Measurements from ENCODE around the gene PTP4A2. TPM values are rescaled to one million over a fixed set of nuclear protein-coding genes. Genes with fewer than 3 reads are reported as not detected.
"Not testable (repeated sequence)": the region's sequence is repeated elsewhere in the genome, so short reads cannot be mapped to it uniquely, and the experiment has no call there.

Gene PTP4A2
- total RNA-seq, 2 experiments from 2014 or later: 342 to 357 TPM

- Mint-ChIP-seq H3K27ac (peak overlapping the region; percentile 83), H3K9me3 (no peaks in the 10 kb centered on the region), H3K4me1 (peaks cover 53% of the 10 kb centered on the region), H3K4me3 (peak overlapping the region; percentile 11), H3K27me3 (no peaks in the 10 kb centered on the region), H3K36me3 (no peaks in the 10 kb centered on the region)
- DNase-seq: peak; percentile 66
Measured at GRCh38 chr1:31957701-31958674, 19.8 kb upstream of the PTP4A2 start.

GRCh38 chr1:31955917-31956736 lies 18.0 kb upstream of the PTP4A2 start:
- Mint-ChIP-seq H3K4me3 (peak overlapping the region; percentile 57), H3K27me3 (no peaks in the 10 kb centered on the region), H3K9me3 (no peaks in the 10 kb centered on the region), H3K27ac (peak overlapping the region; percentile 83), H3K4me1 (peaks cover 52% of the 10 kb centered on the region), H3K36me3 (no peaks in the 10 kb centered on the region)
- DNase-seq: peak; percentile 87

GRCh38 chr1:31954607-31955283 lies 16.6 kb upstream of the PTP4A2 start:
- DNase-seq: no peak
- Mint-ChIP-seq H3K36me3 (no peaks in the 10 kb centered on the region), H3K4me1 (peaks cover 48% of the 10 kb centered on the region), H3K4me3 (no peak overlapping the region), H3K27ac (peak overlapping the region; percentile 82), H3K27me3 (no peaks in the 10 kb centered on the region), H3K9me3 (no peaks in the 10 kb centered on the region)

- no peak for DNase-seq
Measured at GRCh38 chr1:31952825-31953220, 14.7 kb upstream of the PTP4A2 start.

GRCh38 chr1:31951276-31951675 lies 13.1 kb upstream of the PTP4A2 start:
- Mint-ChIP-seq H3K9me3 (no peaks in the 10 kb centered on the region), H3K4me3 (no peak overlapping the region), H3K27ac (no peak overlapping the region), H3K4me1 (peaks cover 36% of the 10 kb centered on the region), H3K27me3 (no peaks in the 10 kb centered on the region), H3K36me3 (no peaks in the 10 kb centered on the region)
- DNase-seq: no peak

More at GRCh38 chr1:31952825-31953220, 14.7 kb upstream of the PTP4A2 start:
- H3K9me3 Mint-ChIP-seq: no peaks in the 10 kb centered on the region
- H3K27me3 Mint-ChIP-seq: no peaks in the 10 kb centered on the region
- no peaks in the 10 kb centered on the region for H3K36me3 Mint-ChIP-seq
- H3K4me3 Mint-ChIP-seq: no peak overlapping the region
- peaks cover 42% of the 10 kb centered on the region for H3K4me1 Mint-ChIP-seq
- no peak overlapping the region for H3K27ac Mint-ChIP-seq

GRCh38 chr1:31949862-31950261 lies 11.7 kb upstream of the PTP4A2 start:
- DNase-seq: no peak
- no peaks in the 10 kb centered on the region for H3K27me3 Mint-ChIP-seq
- H3K36me3 Mint-ChIP-seq: no peaks in the 10 kb centered on the region
- H3K4me1 Mint-ChIP-seq: peaks cover 33% of the 10 kb centered on the region
- H3K4me3 Mint-ChIP-seq: no peak overlapping the region
- H3K9me3 Mint-ChIP-seq: no peaks in the 10 kb centered on the region
- no peak overlapping the region for H3K27ac Mint-ChIP-seq

- not testable (repeated sequence) for H3K9me3 Mint-ChIP-seq, H3K4me3 Mint-ChIP-seq, H3K27ac Mint-ChIP-seq, DNase-seq, H3K36me3 Mint-ChIP-seq, H3K27me3 Mint-ChIP-seq
- H3K4me1 Mint-ChIP-seq: peaks cover 37% of the 10 kb centered on the region
Measured at GRCh38 chr1:31945677-31946076, 7.5 kb upstream of the PTP4A2 start.

- H3K27me3 Mint-ChIP-seq: no peaks in the 10 kb centered on the region
- peak; percentile 85 for DNase-seq
- H3K36me3 Mint-ChIP-seq: no peaks in the 10 kb centered on the region
- H3K4me1 Mint-ChIP-seq: peaks cover 49% of the 10 kb centered on the region
- H3K4me3 Mint-ChIP-seq: peak overlapping the region; percentile 79
- no peaks in the 10 kb centered on the region for H3K9me3 Mint-ChIP-seq
- peak overlapping the region; percentile 93 for H3K27ac Mint-ChIP-seq
Measured at GRCh38 chr1:31944205-31945089, 6.3 kb upstream of the PTP4A2 start.

- DNase-seq: peak; percentile 34
- H3K4me3 Mint-ChIP-seq: peak overlapping the region; percentile 79
- H3K36me3 Mint-ChIP-seq: no peaks in the 10 kb centered on the region
- no peaks in the 10 kb centered on the region for H3K27me3 Mint-ChIP-seq
- H3K9me3 Mint-ChIP-seq: no peaks in the 10 kb centered on the region
- peaks cover 57% of the 10 kb centered on the region for H3K4me1 Mint-ChIP-seq
- H3K27ac Mint-ChIP-seq: peak overlapping the region; percentile 93
Measured at GRCh38 chr1:31943546-31944184, 5.5 kb upstream of the PTP4A2 start.

GRCh38 chr1:31942061-31942460 lies 3.9 kb upstream of the PTP4A2 start:
- Mint-ChIP-seq H3K4me1 (peaks cover 58% of the 10 kb centered on the region), H3K4me3 (peak overlapping the region; percentile 4), H3K27ac (peak overlapping the region; percentile 57)
- not testable (repeated sequence) for H3K36me3 Mint-ChIP-seq, H3K27me3 Mint-ChIP-seq, H3K9me3 Mint-ChIP-seq, DNase-seq

GRCh38 chr1:31939484-31940329 lies 1.5 kb upstream of the PTP4A2 start:
- Mint-ChIP-seq H3K9me3 (no peaks in the 10 kb centered on the region), H3K4me3 (peak overlapping the region; percentile 70), H3K36me3 (peaks cover 24% of the 10 kb centered on the region), H3K27ac (peak overlapping the region; percentile 97), H3K27me3 (no peaks in the 10 kb centered on the region), H3K4me1 (peaks cover 61% of the 10 kb centered on the region)
- DNase-seq: peak; percentile 89

- Mint-ChIP-seq H3K4me3 (peak overlapping the region; percentile 91), H3K9me3 (no peaks in the 10 kb centered on the region), H3K4me1 (peaks cover 66% of the 10 kb centered on the region), H3K27me3 (no peaks in the 10 kb centered on the region), H3K36me3 (peaks cover 30% of the 10 kb centered on the region), H3K27ac (peak overlapping the region; percentile 98)
- DNase-seq: peak; percentile 78
Measured at GRCh38 chr1:31937300-31938183, 626 bp downstream of the PTP4A2 start.

All from activated naive CD8-positive, alpha-beta T cell treated with anti-CD3 and anti-CD28 coated beads for 36 hours (primary cell).